Heart right ventricle (tissue), 16 donors: ENCODE measurements around the gene POLE3. TPM values are rescaled to one million over a fixed set of nuclear protein-coding genes. Genes with fewer than 3 reads are reported as not detected.

Experiments used
- ATAC-seq, 8 donors: fragments of 200-7000 bp; cut with Tn5 transposase; one replicate each; pipeline ENCODE4 v1.9.1; 2020; ENCODE audit warnings: mild to moderate bottlenecking in 8 of 8, moderate library complexity in 8 of 8, moderate number of reproducible peaks in 1 of 8
- DNase-seq, 2 donors: peaks; one replicate each; pipeline ENCODE4 v3.0.0-alpha.2; 2020
- H3K27ac ChIP-seq, 10 donors: fragments of 200-600 bp; sonication (generic) in 2 of 10; one replicate each; pipeline versions ENCODE4 v1.5.0 to v1.8.0; 2020 to 2022; ENCODE audit warnings: mild to moderate bottlenecking in 3 of 10
- H3K27me3 ChIP-seq, 7 donors: fragments of 200-600 bp; one replicate each; pipeline ENCODE4 v1.8.0; 2021 to 2022; ENCODE audit warnings: mild to moderate bottlenecking in 2 of 7
- H3K36me3 ChIP-seq, 9 donors: fragments of 200-600 bp; sonication (generic) in 1 of 9; one replicate each; pipeline versions ENCODE4 v1.5.0 to v1.8.0; 2020 to 2022; ENCODE audit warnings: mild to moderate bottlenecking in 2 of 9
- H3K4me1 ChIP-seq, 9 donors: fragments of 200-600 bp; sonication (generic) in 1 of 9; one replicate each; pipeline versions ENCODE4 v1.5.0 to v1.8.0; 2020 to 2022; ENCODE audit warnings: mild to moderate bottlenecking in 4 of 9
- H3K4me3 ChIP-seq, 10 donors: fragments of 200-600 bp; sonication (generic) in 2 of 10; one replicate each; pipeline versions ENCODE4 v1.5.0 to v1.8.0; 2020 to 2022; ENCODE audit warnings: mild to moderate bottlenecking in 7 of 10, moderate library complexity in 2 of 10
- H3K9me3 ChIP-seq, 11 donors: fragments of 200-600 bp in 10 of 11; sonication (generic) in 2 of 11; one replicate each; pipeline versions ENCODE4 v1.5.0 to v1.8.0; 2013 to 2022; ENCODE audit warnings: mild to moderate bottlenecking in 2 of 11, control low read depth in 1 of 11, moderate library complexity in 1 of 11
- CTCF ChIP-seq, 9 donors: fragments of 200-600 bp; sonication (generic) in 2 of 9; IDR thresholded peaks; one replicate each; pipeline versions ENCODE4 v1.5.0 to v1.8.0; 2021 to 2022; ENCODE audit warnings: antibody characterized with exemption in 9 of 9, mild to moderate bottlenecking in 5 of 9, moderate library complexity in 1 of 9
- WGBS, 2 donors: extraction: QIAGEN DNeasy Blood & Tissue Kit; methylation state at CpG; one replicate each; pipeline ENCODE4 v1.1.7; 2013; ENCODE audit warnings: inconsistent platforms in 1 of 2; 5-methylcytosine and 5-hydroxymethylcytosine counted together
- intact Hi-C, 10 donors: fragments of 100-400 bp; cut with DNase I; formaldehyde crosslinking; loops; one replicate each; pipeline versions ENCODE4 v1.11.1 to v1.14.2; 2022
- polyA plus RNA-seq, 2 donors: library from polyadenylated mRNA; stranded (reverse); fragments of 200-250 nt; gene quantifications; one replicate each; pipeline ENCODE4 v1.2.3, GENCODE V29; 2013
- total RNA-seq, 10 donors: library from RNA; stranded (reverse); fragmentation: NEBNext Ultra II Directional in 3 of 10; extraction: Animal tissue kit (Norgen Biotek cat#: 25700) in 3 of 10; gene quantifications; one replicate each; pipeline versions ENCODE4 v1.2.1 to v1.2.4, GENCODE V29; 2021 to 2023
- donor health status: Arrhythmogenic right ventricular cardiomyopathy.
- donor health status: ischemic (EF 13 %, LVEDD 7.1; RV severe dilation, severe dysfunction).
- donor health status: healthy with polysubstance abuse.
- donor health status: DM: no; HTN: yes; CAD: no.
- donor health status: DM: no; HTN: no; CAD: no.
- donor health status: ischemic (EF 25% LVEDD 6.9; RV normal size, moderate dysfunction).
- donor health status: ischemic (EF 25% LVEDD 5.7; RV mildly dilated, moderate dysfunction).
- donor health status: healthy.
- donor health status: DM: yes; HTN: yes; CAD: no.
- donor health status: Ischemic cardiomyopathy.
- donor health status: ischemic (EF 35%, LVEDD 5.7; RV mildly dilated, moderate dysfunction).
- donor health status: nonischemic (EF 11% LVEDD 7.7; RV severe dilation, severe dysfunction).
- donor health status: DM: yes; HTN: yes; CAD: no.
- donor health status: PGD.
- donor health status: ischemic (EF 29% LVEDD 5.4; RV normal size, mild dysfunction).
- donor health status: nonischemic (EF 23%, LVEDD 6.1; RV moderate dilation, normal function).

The POLE3 gene
- total and polyA plus RNA-seq, 12 donors: 14.2 to 45.0 (median 23.1) TPM

GRCh38 chr9:113397203-113397631 lies 13.3 kb downstream of the POLE3 start:
- WGBS, 2 donors: 78 to 85% methylated on average over 3 of the region's 3 CpGs
- intact Hi-C loops: loop anchor here in 1 of 10 donors (5.0 kb wide), 2 partner anchors 40 to 55 kb away; partner anchors contain the start of gene WDR31
- Histone ChIP-seq H3K4me3 (no peak overlapping the region), H3K4me1 (peaks cover 7 to 49% (median 36%) of the 10 kb centered on the region in 9 donors), H3K27me3 (no peaks in the 10 kb centered on the region), H3K36me3 (peaks cover 0 to 36% (median 4%) of the 10 kb centered on the region in 9 donors), H3K27ac (peak overlapping the region in 1 of 10 donors; percentile 88), H3K9me3 (no peaks in the 10 kb centered on the region)
- ATAC-seq (no peak), DNase-seq (no peak)
- TF ChIP-seq CTCF (IDR thresholded peaks at IDR 0.05): no peak

- WGBS, 2 donors: 96 to 99% methylated on average over 9 of the region's 9 CpGs
- ATAC-seq: no peak
- DNase-seq: no peak
- Histone ChIP-seq H3K4me1 (peaks cover 6 to 38% (median 27%) of the 10 kb centered on the region in 9 donors), H3K36me3 (peaks cover 0 to 56% (median 21%) of the 10 kb centered on the region in 9 donors), H3K4me3 (no peak overlapping the region), H3K27me3 (no peaks in the 10 kb centered on the region), H3K9me3 (no peaks in the 10 kb centered on the region), H3K27ac (no peak overlapping the region)
- intact Hi-C loops: loop anchor here in 1 of 10 donors (5.0 kb wide), 2 partner anchors 38 to 53 kb away; partner anchors contain the start of gene WDR31
- no peak for TF ChIP-seq CTCF (IDR thresholded peaks at IDR 0.05)
Observed at GRCh38 chr9:113395000-113395861, 15.2 kb downstream of the POLE3 start.

- Histone ChIP-seq H3K27ac (no peak overlapping the region), H3K4me1 (peaks cover 0 to 18% (median 7%) of the 10 kb centered on the region in 9 donors), H3K27me3 (no peaks in the 10 kb centered on the region), H3K36me3 (peaks cover 0 to 76% (median 40%) of the 10 kb centered on the region in 9 donors), H3K9me3 (no peaks in the 10 kb centered on the region), H3K4me3 (no peak overlapping the region)
- WGBS, 2 donors: 91 to 94% methylated on average over 7 of the region's 7 CpGs
- intact Hi-C loops: no loop called here
- no peak for DNase-seq
- no peak for TF ChIP-seq CTCF (IDR thresholded peaks at IDR 0.05)
- no peak for ATAC-seq
Observed at GRCh38 chr9:113393281-113393680, 17.2 kb downstream of the POLE3 start.

- no peak for TF ChIP-seq CTCF (IDR thresholded peaks at IDR 0.05)
- Histone ChIP-seq H3K9me3 (no peaks in the 10 kb centered on the region), H3K4me1 (peaks cover 0 to 6% (median 0%) of the 10 kb centered on the region in 9 donors), H3K4me3 (no peak overlapping the region), H3K36me3 (peaks cover 0 to 89% (median 52%) of the 10 kb centered on the region in 9 donors), H3K27ac (no peak overlapping the region), H3K27me3 (no peaks in the 10 kb centered on the region)
- WGBS, 2 donors: 91 to 95% methylated on average over 7 of the region's 7 CpGs
- intact Hi-C loops: no loop called here
- ATAC-seq (no peak), DNase-seq (no peak)
Observed at GRCh38 chr9:113391917-113392316, 18.6 kb downstream of the POLE3 start.
